Body of pancreas (tissue), 4 donors: ENCODE results near the gene DGKQ.

Source experiments
- POLR2A ChIP-seq, 3 donors: fragments of 450-650 bp; IDR thresholded peaks; one replicate each; pipeline ENCODE4 v1.6.1; 2016; ENCODE audit warnings: antibody characterized with exemption in 3 of 3, mild to moderate bottlenecking in 2 of 3
- TF ChIP-seq, protein P1 (sequence below), 7 experiments: fragments of 450-650 bp in 4 of 7; fragments of 200-600 bp in 3 of 7; sonication (generic) in 3 of 7; IDR thresholded peaks; one replicate each; pipeline ENCODE4 v1.5.1; 2016 to 2019; ENCODE audit warnings: antibody characterized with exemption in 7 of 7

DNA sequence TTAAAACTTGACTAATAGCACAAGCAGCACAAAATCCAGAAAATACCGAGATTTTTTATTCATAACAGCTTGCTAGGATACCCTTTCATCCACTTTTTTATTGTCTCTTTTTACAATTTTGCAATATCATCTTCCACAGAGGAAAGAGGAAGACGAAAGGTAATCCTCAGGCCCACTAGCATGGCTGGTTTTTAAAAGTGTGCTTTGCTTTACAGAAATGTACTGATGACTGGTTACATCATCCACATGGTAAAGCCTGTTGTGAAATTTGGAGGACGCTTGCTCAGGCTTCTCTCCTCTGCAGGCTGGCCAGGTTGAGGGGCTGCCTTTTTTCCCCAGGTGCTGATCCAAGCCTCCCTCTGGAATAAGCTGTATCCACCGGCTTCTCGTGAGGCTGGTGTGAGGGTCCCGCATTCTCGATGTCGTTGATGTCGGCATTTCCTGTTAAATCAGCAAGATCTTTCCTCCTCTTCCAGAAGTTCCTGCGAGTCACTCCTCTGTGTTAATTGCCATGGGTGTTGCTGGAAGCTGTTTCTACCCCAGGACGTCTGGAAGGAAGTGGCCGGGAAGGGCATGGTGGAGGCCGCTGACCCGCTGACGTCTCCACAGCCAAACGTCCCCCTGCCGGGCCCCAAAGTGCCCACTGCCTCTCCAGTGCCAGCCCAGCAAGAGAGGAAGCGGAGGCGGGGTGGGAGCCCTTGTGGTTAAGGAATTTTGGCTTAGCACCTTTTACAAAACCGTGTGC is 5.8 kb upstream of the DGKQ start:
- TF ChIP-seq POLR2A (IDR thresholded peaks at IDR 0.05): no peak
- TF ChIP-seq, protein P1, sequence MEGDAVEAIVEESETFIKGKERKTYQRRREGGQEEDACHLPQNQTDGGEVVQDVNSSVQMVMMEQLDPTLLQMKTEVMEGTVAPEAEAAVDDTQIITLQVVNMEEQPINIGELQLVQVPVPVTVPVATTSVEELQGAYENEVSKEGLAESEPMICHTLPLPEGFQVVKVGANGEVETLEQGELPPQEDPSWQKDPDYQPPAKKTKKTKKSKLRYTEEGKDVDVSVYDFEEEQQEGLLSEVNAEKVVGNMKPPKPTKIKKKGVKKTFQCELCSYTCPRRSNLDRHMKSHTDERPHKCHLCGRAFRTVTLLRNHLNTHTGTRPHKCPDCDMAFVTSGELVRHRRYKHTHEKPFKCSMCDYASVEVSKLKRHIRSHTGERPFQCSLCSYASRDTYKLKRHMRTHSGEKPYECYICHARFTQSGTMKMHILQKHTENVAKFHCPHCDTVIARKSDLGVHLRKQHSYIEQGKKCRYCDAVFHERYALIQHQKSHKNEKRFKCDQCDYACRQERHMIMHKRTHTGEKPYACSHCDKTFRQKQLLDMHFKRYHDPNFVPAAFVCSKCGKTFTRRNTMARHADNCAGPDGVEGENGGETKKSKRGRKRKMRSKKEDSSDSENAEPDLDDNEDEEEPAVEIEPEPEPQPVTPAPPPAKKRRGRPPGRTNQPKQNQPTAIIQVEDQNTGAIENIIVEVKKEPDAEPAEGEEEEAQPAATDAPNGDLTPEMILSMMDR (IDR thresholded peaks at IDR 0.05): no peak
